HG03354 (cell line): ENCODE measurements around the gene PCDH1.

Experiments used
- ATAC-seq: cut with Tn5 transposase; IDR thresholded peaks from one replicate; pipeline ENCODE4 v1.9.1; 2021; ENCODE audit warnings: mild to moderate bottlenecking; ENCODE audit not compliant: unreplicated experiment, poor library complexity, severe bottlenecking

The PCDH1 gene

GRCh38 chr5:141815051-141815795 lies 63.0 kb downstream of the PCDH1 start:
- ATAC-seq = no peak

GRCh38 chr5:141814064-141814964 lies 63.9 kb downstream of the PCDH1 start:
- ATAC-seq = no peak

- ATAC-seq = no peak
Measured at GRCh38 chr5:141812512-141812911, 65.7 kb downstream of the PCDH1 start.

GRCh38 chr5:141811287-141812155 lies 66.7 kb downstream of the PCDH1 start:
- ATAC-seq = peak; percentile 85

- ATAC-seq = no peak
Measured at GRCh38 chr5:141810702-141811101, 67.5 kb downstream of the PCDH1 start.

- ATAC-seq = no peak
Measured at GRCh38 chr5:141809380-141810096, 68.7 kb downstream of the PCDH1 start.

GRCh38 chr5:141808857-141809256 lies 69.4 kb downstream of the PCDH1 start:
- no peak for ATAC-seq

- no peak for ATAC-seq
Measured at GRCh38 chr5:141807732-141808131, 70.5 kb downstream of the PCDH1 start.

GRCh38 chr5:141807329-141807728 lies 70.9 kb downstream of the PCDH1 start:
- no peak for ATAC-seq

- ATAC-seq = no peak
Measured at GRCh38 chr5:141806626-141807025, 71.6 kb downstream of the PCDH1 start.

- ATAC-seq = no peak
Measured at GRCh38 chr5:141805874-141806595, 72.2 kb downstream of the PCDH1 start.

- ATAC-seq = no peak
Measured at GRCh38 chr5:141804475-141804874, 73.7 kb downstream of the PCDH1 start.
